GM12878 (cell line): ENCODE measurements around the gene ZIC1. TPM values are rescaled to one million over a fixed set of nuclear protein-coding genes. Genes with fewer than 3 reads are reported as not detected.

Experiments
- BRCA1 ChIP-seq: IDR thresholded peaks from 2 replicates; pipeline ENCODE4 v1.6.1; 2011; ENCODE audit warnings: low read depth, low read length, improper control_type of control experiment
- ELK1 ChIP-seq: IDR thresholded peaks from 2 replicates; pipeline ENCODE4 v1.6.1; 2012; ENCODE audit warnings: low read depth, low read length, improper control_type of control experiment
- ETV6 ChIP-seq, 2 experiments: fragments of 450-650 bp in 1 of 2; IDR thresholded peaks in 1 of 2; conservative IDR thresholded peaks in 1 of 2; 2 replicates each; pipeline ENCODE4 v1.6.1; 2014; ENCODE audit warnings: antibody characterized with exemption in 1 of 2, borderline replicate concordance in 1 of 2, low read depth in 1 of 2, mild to moderate bottlenecking in 1 of 2, moderate library complexity in 1 of 2
- KAT2A ChIP-seq: conservative IDR thresholded peaks from 2 replicates; pipeline ENCODE4 v1.6.1; 2011; ENCODE audit warnings: low read depth, low read length; ENCODE audit not compliant: control insufficient read depth
- NFIC ChIP-seq: IDR thresholded peaks from 2 replicates; pipeline ENCODE4 v1.6.1; 2012; ENCODE audit warnings: low read depth, mild to moderate bottlenecking, inconsistent platforms, low read length, moderate library complexity
- NR2F1 ChIP-seq: fragments of 450-650 bp; conservative IDR thresholded peaks from 2 replicates; pipeline ENCODE4 v1.6.1; 2017; ENCODE audit warnings: mild to moderate bottlenecking
- RAD51 ChIP-seq: fragments of 450-650 bp; IDR thresholded peaks from 2 replicates; pipeline ENCODE4 v1.6.1; 2016; ENCODE audit warnings: moderate library complexity, mild to moderate bottlenecking, inconsistent platforms
- SREBF1 ChIP-seq: IDR thresholded peaks from 2 replicates; pipeline ENCODE4 v1.6.1; 2012; ENCODE audit warnings: mild to moderate bottlenecking, low read length
- TARDBP ChIP-seq: IDR thresholded peaks from 2 replicates; pipeline ENCODE4 v1.6.1; 2016; ENCODE audit warnings: borderline replicate concordance
- ZBTB11 ChIP-seq: fragments of 450-650 bp; formaldehyde crosslinking; IDR thresholded peaks from 2 replicates; pipeline ENCODE4 v1.5.0; 2022; ENCODE audit warnings: mild to moderate bottlenecking, missing genetic modification characterization
- polyA plus RNA-seq, 11 experiments: library from polyadenylated mRNA; depleted of rRNA in 4 of 11; unstranded in 6 of 11; stranded (reverse) in 5 of 11; fragments of >200 nt; fragmentation: Nextera tagmentation in 4 of 11; fragmentation: Illumina TruSeq in 1 of 11; extraction: Ambion mirVana in 4 of 11; extraction: Trizol in 1 of 11; gene quantifications; 1 replicate in 1 of 11; 2 replicates in 10 of 11; pipeline versions ENCODE4 v1.2.1 to v1.2.3, GENCODE V29; 2011 to 2016; ENCODE audit warnings: inconsistent platforms in 2 of 11, missing spikeins in 2 of 11, low read depth in 1 of 11
- total RNA-seq, 4 experiments: library from RNA; depleted of rRNA in 3 of 4; stranded (reverse); fragments of >200 nt in 3 of 4; fragmentation: Illumina TruSeq in 1 of 4; extraction: Trizol in 1 of 4; gene quantifications; 2 replicates each; pipeline versions ENCODE4 v1.2.1 to v1.2.3, GENCODE V29; 2013 to 2021

ZIC1 gene
- total and polyA plus RNA-seq, 10 of the 15 experiments (the other 5 are each of a cell fraction or from before 2014, with no cell fraction given): not detected

GRCh38 chr3:147369231-147369630 lies 39.9 kb upstream of the ZIC1 start (continued):
- TF ChIP-seq BRCA1: no peak
- no peak for TF ChIP-seq RAD51
- no peak for TF ChIP-seq KAT2A
- no peak for TF ChIP-seq TARDBP
- TF ChIP-seq NR2F1: no peak
- no peak for TF ChIP-seq ETV6 (conservative IDR thresholded peaks at IDR 0.05 in 1 of 2, IDR thresholded peaks at IDR 0.05 in 1 of 2; ENCODE audit: borderline replicate concordance in 1 of 2, low read depth in 1 of 2)
- TF ChIP-seq NFIC: no peak
- no peak for TF ChIP-seq ZBTB11
- no peak for TF ChIP-seq SREBF1
- no peak for TF ChIP-seq ELK1
